H1 (cell line): ENCODE measurements around the gene NAV2. TPM values are rescaled to one million over a fixed set of nuclear protein-coding genes. Genes with fewer than 3 reads are reported as not detected.

Experiments
- CTCF ChIA-PET: fragments of 300-600 bp; sonication (Branson Sonifier 250); formaldehyde crosslinking; loops from one replicate; lab custom pipeline; 2021; ENCODE audit not compliant: partially characterized antibody; lab: Charles Lee
- POLR2A ChIA-PET: fragments of 300-600 bp; sonication (Branson Sonifier 250); formaldehyde crosslinking; loops from one replicate; lab custom pipeline; 2021; ENCODE audit warnings: inconsistent platforms; ENCODE audit not compliant: partially characterized antibody; lab: Charles Lee
- DNase-seq, 2 experiments: peaks; one replicate each; pipeline versions ENCODE4 v3.0.0 to v3.0.0-alpha.2; 2010 to 2022; ENCODE audit warnings: low spot score in 2 of 2, low read depth in 1 of 2, mixed read lengths in 1 of 2
- FAIRE-seq: peaks from 2 replicates; lab custom pipeline; 2011; peaks lifted over from hg19 to GRCh38; lab: Jason Lieb, UNC
- H2AFZ ChIP-seq: 2 replicates; pipeline ENCODE4 v1.8.1; 2012; ENCODE audit warnings: low read length, inconsistent platforms
- H2AK5ac ChIP-seq: 2 replicates; pipeline ENCODE4 v1.6.1; 2013; ENCODE audit warnings: low read depth, low read length
- H2BK120ac ChIP-seq: replicated peaks from 2 replicates; pipeline ENCODE3; 2013; ENCODE audit warnings: low read depth, low read length, inconsistent platforms
- H2BK12ac ChIP-seq: 2 replicates; pipeline ENCODE4 v1.6.1; 2013; ENCODE audit warnings: low read depth, low read length
- H2BK15ac ChIP-seq: 2 replicates; pipeline ENCODE4 v1.6.1; 2013; ENCODE audit warnings: low read length
- H2BK20ac ChIP-seq: 2 replicates; pipeline ENCODE4 v1.6.1; 2013; ENCODE audit warnings: low read length
- H2BK5ac ChIP-seq: 2 replicates; pipeline ENCODE4 v1.6.1; 2013; ENCODE audit warnings: low read depth, low read length
- H3K14ac ChIP-seq: 2 replicates; pipeline ENCODE4 v1.6.1; 2013; ENCODE audit warnings: inconsistent platforms; ENCODE audit not compliant: insufficient read length
- H3K18ac ChIP-seq: 2 replicates; pipeline ENCODE4 v1.6.1; 2013; ENCODE audit warnings: low read length; ENCODE audit errors: extremely low read depth
- H3K23ac ChIP-seq: 2 replicates; pipeline ENCODE4 v1.6.1; 2013; ENCODE audit warnings: inconsistent platforms; ENCODE audit not compliant: insufficient read length
- H3K23me2 ChIP-seq: 2 replicates; pipeline ENCODE4 v1.6.1; 2013; ENCODE audit warnings: low read depth, low read length
- H3K27ac ChIP-seq: 2 replicates; pipeline ENCODE4 v1.6.1; 2011; ENCODE audit warnings: low read depth, low read length, inconsistent platforms
- H3K27me3 ChIP-seq, 4 experiments: replicated peaks in 1 of 4; 1 replicate in 1 of 4; 2 replicates in 3 of 4; pipeline versions ENCODE4 v1.6.1 to v1.8.1; 2011 to 2013; ENCODE audit warnings: low read length in 3 of 4, mild to moderate bottlenecking in 3 of 4, inconsistent platforms in 2 of 4, mixed read lengths in 2 of 4, moderate library complexity in 1 of 4; ENCODE audit not compliant: control insufficient read depth in 3 of 4, insufficient read depth in 3 of 4; ENCODE audit errors: extremely low read depth in 1 of 4
- H3K36me3 ChIP-seq, 4 experiments: 2 replicates each; pipeline versions ENCODE4 v1.6.1 to v1.8.1; 2011 to 2013; ENCODE audit warnings: mild to moderate bottlenecking in 4 of 4, low read length in 3 of 4, moderate library complexity in 2 of 4, control low read depth in 1 of 4, inconsistent platforms in 1 of 4; ENCODE audit not compliant: insufficient read depth in 4 of 4, control insufficient read depth in 2 of 4
- H3K4ac ChIP-seq: replicated peaks from 2 replicates; pipeline ENCODE3; 2013; ENCODE audit warnings: low read length, low read depth, mixed read lengths, inconsistent platforms; ENCODE audit not compliant: insufficient read length
- H3K4me1 ChIP-seq, 4 experiments: replicated peaks in 1 of 4; 1 replicate in 1 of 4; 2 replicates in 3 of 4; pipeline versions ENCODE4 v1.6.1 to v1.8.1; 2011 to 2013; ENCODE audit warnings: low read length in 3 of 4, inconsistent platforms in 2 of 4, mixed read lengths in 1 of 4; ENCODE audit not compliant: insufficient read depth in 4 of 4, control insufficient read depth in 3 of 4
- H3K4me2 ChIP-seq, 2 experiments: 2 replicates each; pipeline versions ENCODE4 v1.6.1 to v1.8.1; 2011 to 2013; ENCODE audit warnings: low read depth in 2 of 2, low read length in 2 of 2, control low read depth in 1 of 2, inconsistent platforms in 1 of 2, mild to moderate bottlenecking in 1 of 2; ENCODE audit not compliant: insufficient read depth in 1 of 2
- H3K4me3 ChIP-seq, 4 experiments: fragments of 200-600, 300-600 bp in 1 of 4; sonication (generic), shearing (Covaris generic), sonication (Bioruptor Twin) in 1 of 4; 2 replicates each; pipeline versions ENCODE4 v1.5.1 to v1.8.1; 2011 to 2016; ENCODE audit warnings: low read length in 4 of 4, low read depth in 3 of 4, control low read depth in 2 of 4, inconsistent platforms in 2 of 4, mild to moderate bottlenecking in 2 of 4, mixed read lengths in 1 of 4, moderate library complexity in 1 of 4; ENCODE audit not compliant: insufficient read depth in 2 of 4; ENCODE audit errors: extremely low read depth in 1 of 4
- H3K56ac ChIP-seq: replicated peaks from 2 replicates; pipeline ENCODE3; 2013; ENCODE audit warnings: low read depth, mild to moderate bottlenecking, mixed read lengths, low read length, inconsistent platforms; ENCODE audit not compliant: insufficient read length
- H3K79me1 ChIP-seq: 2 replicates; pipeline ENCODE4 v1.6.1; 2013; ENCODE audit warnings: low read depth, low read length, control low read depth
- H3K79me2 ChIP-seq, 2 experiments: 2 replicates each; pipeline versions ENCODE4 v1.6.1 to v1.8.1; 2012 to 2013; ENCODE audit warnings: low read length in 2 of 2, mild to moderate bottlenecking in 2 of 2, inconsistent platforms in 1 of 2; ENCODE audit not compliant: insufficient read depth in 2 of 2, control insufficient read depth in 1 of 2
- H3K9ac ChIP-seq, 4 experiments: replicated peaks in 1 of 4; 1 replicate in 1 of 4; 2 replicates in 3 of 4; pipeline versions ENCODE4 v1.6.1 to v1.8.1; 2011 to 2013; ENCODE audit warnings: low read depth in 3 of 4, low read length in 3 of 4, control low read depth in 2 of 4, mild to moderate bottlenecking in 2 of 4, moderate library complexity in 2 of 4, inconsistent platforms in 1 of 4; ENCODE audit errors: extremely low read depth in 1 of 4
- H3K9me3 ChIP-seq, 2 experiments: 2 replicates each; pipeline versions ENCODE4 v1.6.1 to v1.8.1; 2012 to 2013; ENCODE audit warnings: mild to moderate bottlenecking in 2 of 2, moderate library complexity in 2 of 2, control low read depth in 1 of 2, inconsistent platforms in 1 of 2, low read depth in 1 of 2, low read length in 1 of 2, mixed read lengths in 1 of 2; ENCODE audit not compliant: insufficient read depth in 2 of 2
- H4K20me1 ChIP-seq, 2 experiments: replicated peaks in 1 of 2; 2 replicates each; pipeline versions ENCODE3 to v1.8.1; 2011 to 2013; ENCODE audit warnings: inconsistent platforms in 2 of 2, low read length in 2 of 2, mild to moderate bottlenecking in 1 of 2; ENCODE audit not compliant: insufficient read depth in 2 of 2, control insufficient read depth in 1 of 2
- H4K5ac ChIP-seq: 2 replicates; pipeline ENCODE4 v1.6.1; 2013; ENCODE audit warnings: low read length, low read depth, mixed read lengths, inconsistent platforms; ENCODE audit not compliant: insufficient read length
- H4K8ac ChIP-seq: 2 replicates; pipeline ENCODE4 v1.8.0; 2013; ENCODE audit warnings: mild to moderate bottlenecking, moderate library complexity, low read length, inconsistent platforms; ENCODE audit not compliant: insufficient read depth; ENCODE audit errors: extremely low read depth
- H4K91ac ChIP-seq: replicated peaks from 2 replicates; pipeline ENCODE3; 2013; ENCODE audit warnings: low read length, mixed read lengths, inconsistent platforms; ENCODE audit not compliant: insufficient read length
- CHD1 ChIP-seq: IDR thresholded peaks from 2 replicates; pipeline ENCODE4 v1.6.1; 2012; ENCODE audit warnings: low read depth, low read length, improper control_type of control experiment
- EGR1 ChIP-seq: IDR thresholded peaks from 2 replicates; pipeline ENCODE4 v1.6.1; 2011; ENCODE audit warnings: low read depth, low read length, borderline replicate concordance
- KDM1A ChIP-seq: fragments of 200-600, 300-600 bp; sonication (generic); IDR thresholded peaks from 2 replicates; pipeline ENCODE4 v1.7.1; 2016; ENCODE audit warnings: mild to moderate bottlenecking, low read length, borderline replicate concordance
- KDM5A ChIP-seq: fragments of 200-600 bp; IDR thresholded peaks from 2 replicates; pipeline ENCODE4 v1.7.1; 2012; ENCODE audit warnings: mild to moderate bottlenecking, low read length, inconsistent platforms, mixed read lengths
- MAFK ChIP-seq: IDR thresholded peaks from 2 replicates; pipeline ENCODE4 v1.6.1; 2012; ENCODE audit warnings: low read depth, mild to moderate bottlenecking, improper control_type of control experiment, low read length
- SAP30 ChIP-seq: fragments of 300-600 bp; sonication (generic); IDR thresholded peaks from 2 replicates; pipeline ENCODE4 v1.7.1; 2012; ENCODE audit warnings: low read length, moderate library complexity, mild to moderate bottlenecking, inconsistent platforms; ENCODE audit not compliant: insufficient read depth, insufficient replicate concordance
- SP2 ChIP-seq: IDR thresholded peaks from 2 replicates; pipeline ENCODE4 v1.6.1; 2012; ENCODE audit warnings: mild to moderate bottlenecking, low read length, inconsistent platforms
- TEAD4 ChIP-seq: IDR thresholded peaks from 2 replicates; pipeline ENCODE4 v1.6.1; 2012; ENCODE audit warnings: low read depth, low read length, inconsistent platforms, mixed read lengths
- WGBS, 2 experiments: shearing (Covaris generic) in 1 of 2; methylation state at CpG; one replicate each; pipeline versions ENCODE4 v1.1.6 to v1.1.7; 2013 to 2015; ENCODE audit warnings: low lambda C conversion rate in 2 of 2, mixed read lengths in 2 of 2, inconsistent platforms in 1 of 2, low coverage in 1 of 2, missing lambda C conversion rate in 1 of 2; ENCODE audit not compliant: insufficient replicate concordance in 2 of 2, insufficient coverage in 1 of 2, insufficient read length in 1 of 2; ENCODE audit errors: extremely low coverage in 1 of 2, missing lambda C conversion rate in 1 of 2; 5-methylcytosine and 5-hydroxymethylcytosine counted together
- polyA plus RNA-seq, 7 experiments: library from polyadenylated mRNA; depleted of rRNA in 3 of 7; stranded (reverse) in 5 of 7; unstranded in 2 of 7; fragments of >200 nt in 5 of 7; fragments of 200-250 nt in 2 of 7; gene quantifications; 1 replicate in 5 of 7; 2 replicates in 1 of 7; 4 replicates in 1 of 7; pipeline versions ENCODE4 v1.2.1 to v1.2.3, GENCODE V29; 2011 to 2013; ENCODE audit warnings: missing spikeins in 2 of 7, mixed read lengths in 2 of 7
- total RNA-seq: library from RNA; stranded (reverse); fragmentation: NEBNext Ultra II Directional; extraction: Animal tissue kit (Norgen Biotek cat#: 25700); gene quantifications from 2 replicates; pipeline ENCODE4 v1.2.1, GENCODE V29; 2021
- TF ChIP-seq, protein P1 (sequence below): IDR thresholded peaks from 2 replicates; pipeline ENCODE4 v1.6.1; 2012; ENCODE audit warnings: inconsistent platforms

NAV2 gene
- total and polyA plus RNA-seq, 2 of the 8 experiments (the other 6 are each of a cell fraction or from before 2014, with no cell fraction given), result 35.6 to 73.6 TPM

DNA sequence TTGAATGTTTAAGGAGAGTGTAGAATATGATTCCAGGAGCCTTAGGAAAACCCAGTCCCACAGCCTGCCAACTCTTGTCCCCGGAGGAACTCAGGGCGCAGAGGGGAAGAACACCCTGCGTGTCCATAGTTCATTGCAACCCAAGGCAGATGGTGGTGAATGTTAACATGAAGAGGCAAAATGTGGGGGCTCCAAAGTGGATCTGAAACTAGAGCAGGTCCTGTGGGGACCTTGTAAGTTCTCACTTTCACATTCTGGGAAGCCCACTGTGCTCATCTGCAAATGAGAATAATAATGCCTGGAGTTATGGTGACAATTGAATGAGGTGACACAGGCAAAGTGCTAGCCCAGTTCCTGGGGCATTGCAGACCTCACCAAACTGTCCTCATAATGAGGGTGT is 246.6 kb downstream of the NAV2 start:
- CTCF ChIA-PET, result interaction anchor here (0.6 to 1.2 kb wide), 3 partner anchors 10 to 194 kb away, joined by 3 read pairs; no protein-coding TSS in a partner anchor
- Histone ChIP-seq H3K79me1 (peaks cover 4% of the 10 kb centered on the region; the same call in 1 of the 2 replicates), H3K56ac (no peak overlapping the region), H3K23ac (no peak overlapping the region), H3K4me2 (no peak overlapping the region), H3K79me2 (0 out of 4 replicates have a peak, but pooled peaks cover 0 to 14% of the 10 kb centered on the region in 2 experiments), H4K91ac (no peak overlapping the region), H2BK120ac (no peak overlapping the region), H3K14ac (no peak overlapping the region), H2AFZ (no peak overlapping the region), H3K27me3 (no peaks in the 10 kb centered on the region), H3K4ac (no peak overlapping the region), H3K27ac (no peak overlapping the region; the same call in 1 of the 2 replicates), H3K23me2 (no peaks in the 10 kb centered on the region; the same call in 1 of the 2 replicates), H3K9me3 (no peaks in the 10 kb centered on the region), H3K4me1 (peaks cover 0 to 12% (median 3%) of the 10 kb centered on the region in 4 experiments), H2BK5ac (no peak overlapping the region), H2BK12ac (no peak overlapping the region), H3K4me3 (no peak overlapping the region), H3K18ac (no peak overlapping the region), H4K20me1 (peaks cover 0 to 2% of the 10 kb centered on the region in 2 experiments), H3K9ac (no peak overlapping the region), H4K8ac (no peak overlapping the region), H2AK5ac (no peak overlapping the region), H4K5ac (no peak overlapping the region), H2BK15ac (no peak overlapping the region), H2BK20ac (no peak overlapping the region), H3K36me3 (peaks cover 0 to 10% (median 5%) of the 10 kb centered on the region in 4 experiments; a peak in 4 of 8 replicates)
- POLR2A ChIA-PET, result no interaction called here
- DNase-seq (no peak), FAIRE-seq (no peak)
- TF ChIP-seq EGR1 (no peak), MAFK (no peak), KDM5A (no peak), KDM1A (no peak), TEAD4 (no peak), SP2 (no peak), CHD1 (no peak), SAP30 (no peak)
- TF ChIP-seq, protein P1, sequence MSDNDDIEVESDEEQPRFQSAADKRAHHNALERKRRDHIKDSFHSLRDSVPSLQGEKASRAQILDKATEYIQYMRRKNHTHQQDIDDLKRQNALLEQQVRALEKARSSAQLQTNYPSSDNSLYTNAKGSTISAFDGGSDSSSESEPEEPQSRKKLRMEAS, result no peak
- WGBS, 2 experiments, result 97% methylated on average over 3 of the region's 3 CpGs; no CpG with 5 or more reads in 1 of the 2 experiments
